Liver (tissue), 9 donors: ENCODE data around the gene ARGLU1. TPM values are rescaled to one million over a fixed set of nuclear protein-coding genes. Genes with fewer than 3 reads are reported as not detected.

Source experiments
- DNase-seq: peaks from one replicate; pipeline ENCODE4 v3.0.0-alpha.2; 2017; ENCODE audit warnings: low spot score
- H3K27ac ChIP-seq, 2 donors: one replicate each; pipeline ENCODE4 v1.7.0; 2013; ENCODE audit warnings: inconsistent platforms in 2 of 2, low read length in 2 of 2, control low read depth in 1 of 2, low read depth in 1 of 2, mild to moderate bottlenecking in 1 of 2
- H3K27me3 ChIP-seq, 4 donors: one replicate each; pipeline versions ENCODE4 v1.6.1 to v1.7.0; 2013; ENCODE audit warnings: low read length in 3 of 4, inconsistent platforms in 1 of 4, mild to moderate bottlenecking in 1 of 4, moderate library complexity in 1 of 4; ENCODE audit not compliant: control insufficient read depth in 4 of 4, insufficient read depth in 4 of 4
- H3K36me3 ChIP-seq, 4 donors: one replicate each; pipeline versions ENCODE4 v1.6.1 to v1.7.0; 2013; ENCODE audit warnings: low read length in 3 of 4, mild to moderate bottlenecking in 3 of 4, low read depth in 1 of 4, moderate library complexity in 1 of 4; ENCODE audit not compliant: control insufficient read depth in 4 of 4, insufficient read depth in 3 of 4
- H3K4me1 ChIP-seq, 4 donors: one replicate each; pipeline versions ENCODE4 v1.6.1 to v1.7.0; 2013; ENCODE audit warnings: low read length in 3 of 4, mild to moderate bottlenecking in 3 of 4, moderate library complexity in 1 of 4; ENCODE audit not compliant: control insufficient read depth in 4 of 4, insufficient read depth in 4 of 4
- H3K4me3 ChIP-seq, 3 donors: one replicate each; pipeline versions ENCODE4 v1.6.1 to v1.7.0; 2013; ENCODE audit warnings: low read length in 3 of 3, control low read depth in 1 of 3, low read depth in 1 of 3, mild to moderate bottlenecking in 1 of 3
- H3K9ac ChIP-seq, 2 donors: one replicate each; pipeline ENCODE4 v1.7.0; 2013; ENCODE audit warnings: low read length in 2 of 2, mild to moderate bottlenecking in 2 of 2, moderate library complexity in 2 of 2, control low read depth in 1 of 2, low read depth in 1 of 2
- H3K9me3 ChIP-seq, 4 donors: one replicate each; pipeline versions ENCODE4 v1.6.1 to v1.7.0; 2013; ENCODE audit warnings: low read length in 3 of 4; ENCODE audit not compliant: control insufficient read depth in 4 of 4
- ATF3 ChIP-seq: IDR thresholded peaks from 2 replicates; pipeline ENCODE4 v1.6.1; 2016; ENCODE audit warnings: antibody characterized with exemption
- CTCF ChIP-seq: fragments of 150-350 bp; IDR thresholded peaks from 2 replicates; pipeline ENCODE4 v1.5.1; 2017; ENCODE audit warnings: improper control_type of control experiment, low read depth, low read length; ENCODE audit not compliant: missing input control
- EGR1 ChIP-seq, 2 donors: IDR thresholded peaks; 2 replicates each; pipeline ENCODE4 v1.6.1; 2016 to 2018; ENCODE audit warnings: antibody characterized with exemption in 2 of 2, low read depth in 2 of 2
- FOXA1 ChIP-seq: IDR thresholded peaks from 2 replicates; pipeline ENCODE4 v1.6.1; 2016; ENCODE audit warnings: antibody characterized with exemption
- FOXA2 ChIP-seq: IDR thresholded peaks from 2 replicates; pipeline ENCODE4 v1.6.1; 2016; ENCODE audit warnings: antibody characterized with exemption
- GABPA ChIP-seq, 2 donors: IDR thresholded peaks in 1 of 2; conservative IDR thresholded peaks in 1 of 2; 2 replicates each; pipeline ENCODE4 v1.6.1; 2016; ENCODE audit warnings: antibody characterized with exemption in 2 of 2, mild to moderate bottlenecking in 1 of 2, moderate library complexity in 1 of 2
- HNF4A ChIP-seq, 2 donors: conservative IDR thresholded peaks; 2 replicates each; pipeline ENCODE4 v1.6.1; 2016; ENCODE audit warnings: antibody characterized with exemption in 2 of 2, mild to moderate bottlenecking in 2 of 2
- HNF4G ChIP-seq: IDR thresholded peaks from 2 replicates; pipeline ENCODE4 v1.6.1; 2016; ENCODE audit warnings: antibody characterized with exemption
- JUND ChIP-seq, 2 donors: IDR thresholded peaks; 2 replicates each; pipeline ENCODE4 v1.6.1; 2016; ENCODE audit warnings: antibody characterized with exemption in 2 of 2
- NR2F2 ChIP-seq: IDR thresholded peaks from 2 replicates; pipeline ENCODE4 v1.6.1; 2016; ENCODE audit warnings: antibody characterized with exemption
- RAD21 ChIP-seq, 2 donors: IDR thresholded peaks; 2 replicates each; pipeline ENCODE4 v1.6.1; 2016; ENCODE audit warnings: antibody characterized with exemption in 2 of 2, mild to moderate bottlenecking in 2 of 2
- REST ChIP-seq: IDR thresholded peaks from 2 replicates; pipeline ENCODE4 v1.6.1; 2016; ENCODE audit warnings: antibody characterized with exemption, mild to moderate bottlenecking
- SP1 ChIP-seq: IDR thresholded peaks from 2 replicates; pipeline ENCODE4 v1.6.1; 2018; ENCODE audit warnings: antibody characterized with exemption, mild to moderate bottlenecking
- ZBTB33 ChIP-seq: IDR thresholded peaks from 2 replicates; pipeline ENCODE4 v1.6.1; 2016; ENCODE audit warnings: antibody characterized with exemption
- WGBS: extraction: QIAGEN DNeasy Blood & Tissue Kit; methylation state at CpG from one replicate; pipeline ENCODE4 v1.1.7; 2013; 5-methylcytosine and 5-hydroxymethylcytosine counted together
- polyA plus RNA-seq, 2 donors: library from polyadenylated mRNA; stranded (reverse) in 1 of 2; unstranded in 1 of 2; fragments of 200-250 nt in 1 of 2; fragments of >200 nt in 1 of 2; fragmentation: Nextera tagmentation in 1 of 2; extraction: Ambion mirVana in 1 of 2; gene quantifications; one replicate each; pipeline versions ENCODE4 v1.2.1 to v1.2.3, GENCODE V29; 2013 to 2015
- total RNA-seq, 2 donors: library from RNA; depleted of rRNA; stranded (reverse); fragments of >200 nt; gene quantifications; one replicate each; pipeline ENCODE4 v1.2.3, GENCODE V29; 2014
- donor health status: healthy.
- donor health status: healthy.
- donor health status: healthy.
- donor health status: healthy.
- donor health status: healthy.

Gene ARGLU1
- total and polyA plus RNA-seq, 4 donors: 16.7 to 50.8 (median 30.1) TPM

- Histone ChIP-seq H3K9me3 (no peaks in the 10 kb centered on the region), H3K4me3 (no peak overlapping the region), H3K9ac (no peak overlapping the region), H3K36me3 (no peaks in the 10 kb centered on the region), H3K27me3 (peaks cover 0 to 27% (median 3%) of the 10 kb centered on the region in 4 donors), H3K4me1 (no peaks in the 10 kb centered on the region), H3K27ac (no peak overlapping the region)
- TF ChIP-seq ZBTB33: no peak
- no peak for TF ChIP-seq RAD21 (IDR thresholded peaks at IDR 0.05)
- no peak for TF ChIP-seq HNF4G
- no peak for TF ChIP-seq CTCF
- TF ChIP-seq FOXA2: no peak
- no peak for TF ChIP-seq REST
- no peak for TF ChIP-seq ATF3
- no peak for TF ChIP-seq FOXA1
- TF ChIP-seq HNF4A (conservative IDR thresholded peaks at IDR 0.05): no peak
- TF ChIP-seq GABPA (IDR thresholded peaks at IDR 0.05 in 1 of 2, conservative IDR thresholded peaks at IDR 0.05 in 1 of 2): no peak
- TF ChIP-seq EGR1 (IDR thresholded peaks at IDR 0.05; ENCODE audit: low read depth in 2 of 2): no peak
- no peak for TF ChIP-seq JUND (IDR thresholded peaks at IDR 0.05)
- TF ChIP-seq NR2F2: no peak
- no peak for TF ChIP-seq SP1
- 72% methylated on average over 1 of the region's 1 CpG for WGBS
- no peak for DNase-seq
These were observed 40.5 kb downstream of the ARGLU1 start for GRCh38 chr13:106527445-106527801.

- 83% methylated on average over 8 of the region's 8 CpGs for WGBS
- DNase-seq: no peak
These were observed 41.0 kb downstream of the ARGLU1 start for GRCh38 chr13:106526738-106527444.

More at GRCh38 chr13:106526738-106527444, 41.0 kb downstream of the ARGLU1 start:
- Histone ChIP-seq H3K9ac (no peak overlapping the region), H3K4me1 (no peaks in the 10 kb centered on the region), H3K27me3 (peaks cover 0 to 23% (median 3%) of the 10 kb centered on the region in 4 donors), H3K9me3 (no peaks in the 10 kb centered on the region), H3K36me3 (no peaks in the 10 kb centered on the region), H3K27ac (no peak overlapping the region), H3K4me3 (no peak overlapping the region)
- no peak for TF ChIP-seq SP1
- no peak for TF ChIP-seq NR2F2
- TF ChIP-seq RAD21 (IDR thresholded peaks at IDR 0.05): no peak
- TF ChIP-seq FOXA2: no peak
- no peak for TF ChIP-seq GABPA (IDR thresholded peaks at IDR 0.05 in 1 of 2, conservative IDR thresholded peaks at IDR 0.05 in 1 of 2)
- no peak for TF ChIP-seq ATF3
- TF ChIP-seq FOXA1: no peak
- no peak for TF ChIP-seq HNF4A (conservative IDR thresholded peaks at IDR 0.05)
- TF ChIP-seq REST: no peak
- TF ChIP-seq EGR1 (IDR thresholded peaks at IDR 0.05; ENCODE audit: low read depth in 2 of 2): no peak
